PC-3 (cell line): ENCODE results near the gene KLK14.

Source experiments
- CTCF ChIP-seq: fragments of 300-600 bp; sonication (generic); conservative IDR thresholded peaks from 2 replicates; pipeline ENCODE4 v1.5.1; 2017; ENCODE audit warnings: antibody characterized with exemption, low read depth, mild to moderate bottlenecking, low read length
- EZH2 ChIP-seq: fragments of 300-600 bp; sonication (generic); IDR thresholded peaks from one replicate; pipeline ENCODE4 v1.6.1; 2017; ENCODE audit warnings: antibody characterized with exemption, mild to moderate bottlenecking, low read length; ENCODE audit not compliant: unreplicated experiment
- EZH2phosphoT487 ChIP-seq: fragments of 300-600 bp; sonication (generic); IDR thresholded peaks from 2 replicates; pipeline ENCODE4 v1.6.1; 2018; ENCODE audit warnings: mild to moderate bottlenecking, antibody characterized with exemption, low read length, borderline replicate concordance

GRCh38 chr19:51127032-51127431 lies 44.3 kb upstream of the KLK14 start:
- TF ChIP-seq CTCF: no peak
- TF ChIP-seq EZH2: no peak
- TF ChIP-seq EZH2phosphoT487: no peak
